Measurements from ENCODE around the gene LUC7L.
A peak's percentile ranks its signal among the peaks of the same experiment; 100 is the strongest.
"Not testable (repeated sequence)": the region's sequence is repeated elsewhere in the genome, so short reads cannot be mapped to it uniquely, and the experiment has no call there.

Gene LUC7L

DNA sequence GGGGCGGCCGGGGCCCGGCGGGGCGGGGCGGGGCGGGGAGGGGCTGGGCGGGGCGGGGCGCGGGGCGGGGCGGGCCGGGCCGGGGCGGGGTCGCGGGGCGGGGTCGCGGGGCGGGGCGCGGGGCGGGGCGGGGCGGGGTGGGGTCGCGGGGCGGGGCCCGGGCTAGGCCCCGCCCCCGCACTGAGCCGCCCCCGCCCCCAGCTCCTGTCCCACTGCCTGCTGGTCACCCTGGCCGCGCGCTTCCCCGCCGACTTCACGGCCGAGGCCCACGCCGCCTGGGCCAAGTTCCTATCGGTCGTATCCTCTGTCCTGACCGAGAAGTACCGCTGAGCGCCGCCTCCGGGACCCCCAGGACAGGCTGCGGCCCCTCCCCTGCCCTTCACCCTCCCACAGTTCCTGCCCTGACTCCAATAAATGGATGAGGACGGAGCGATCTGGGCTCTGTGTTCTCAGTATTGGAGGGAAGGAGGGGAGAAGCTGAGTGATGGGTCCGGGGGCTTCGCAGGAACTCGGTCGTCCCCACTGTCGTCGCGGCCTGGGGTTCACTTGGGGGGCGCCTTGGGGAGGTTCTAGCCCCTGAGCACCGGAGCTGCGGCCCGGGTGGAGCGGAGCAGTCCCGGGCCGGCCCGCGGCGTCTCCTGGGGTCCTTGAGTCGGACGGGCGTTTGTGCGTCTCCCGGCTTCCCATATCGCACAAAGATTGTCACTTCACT lies 64.3 kb downstream of the LUC7L start:
- no peak for DNase-seq

DNA sequence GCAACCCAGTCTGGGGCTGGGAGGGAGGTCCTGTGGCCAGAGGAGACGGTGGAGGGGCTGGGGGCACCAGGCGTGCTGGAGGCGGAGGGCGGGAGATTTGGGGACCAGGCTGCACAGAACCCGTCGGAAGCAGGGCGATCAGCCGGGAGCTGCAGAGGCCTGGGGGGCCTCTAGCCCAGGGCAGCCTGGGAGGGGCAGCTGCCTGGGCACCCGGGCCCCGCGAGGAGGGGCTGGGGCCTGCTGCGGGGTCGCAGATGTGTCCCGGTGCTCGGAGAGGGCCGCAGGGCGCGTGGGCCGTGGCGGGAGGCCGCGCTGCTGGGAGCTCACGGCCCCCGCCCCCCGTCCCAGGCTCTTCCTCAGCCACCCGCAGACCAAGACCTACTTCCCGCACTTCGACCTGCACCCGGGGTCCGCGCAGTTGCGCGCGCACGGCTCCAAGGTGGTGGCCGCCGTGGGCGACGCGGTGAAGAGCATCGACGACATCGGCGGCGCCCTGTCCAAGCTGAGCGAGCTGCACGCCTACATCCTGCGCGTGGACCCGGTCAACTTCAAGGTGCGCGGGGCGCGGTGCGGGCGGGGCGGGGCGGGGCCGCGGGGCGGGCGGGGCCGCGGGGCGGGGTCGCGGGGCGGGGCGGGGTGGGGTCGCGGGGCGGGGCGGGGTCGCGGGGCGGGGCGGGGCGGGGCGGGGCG lies 65.0 kb downstream of the LUC7L start:
- DNase-seq = not testable (repeated sequence)

DNA sequence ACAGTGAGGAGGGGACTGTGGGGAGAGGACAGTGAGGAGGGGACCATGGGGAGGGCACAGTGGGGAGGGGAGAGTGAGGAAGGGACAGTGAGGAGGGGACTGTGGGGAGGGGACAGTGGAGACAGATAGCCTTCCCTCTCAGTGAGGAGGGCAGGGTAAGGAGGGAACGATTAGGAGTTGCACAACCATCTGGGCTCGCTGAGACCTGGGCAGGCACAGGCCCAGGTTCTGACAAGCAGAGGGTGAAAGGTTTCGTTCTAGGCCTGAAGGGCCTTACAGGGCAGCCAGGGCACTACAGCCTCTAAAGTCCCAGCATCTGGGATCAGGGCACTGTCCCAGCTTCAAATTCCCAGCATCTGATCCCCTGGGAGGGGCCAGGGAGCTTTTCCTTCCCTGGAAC lies 65.6 kb downstream of the LUC7L start:
- not testable (repeated sequence) for DNase-seq

DNA sequence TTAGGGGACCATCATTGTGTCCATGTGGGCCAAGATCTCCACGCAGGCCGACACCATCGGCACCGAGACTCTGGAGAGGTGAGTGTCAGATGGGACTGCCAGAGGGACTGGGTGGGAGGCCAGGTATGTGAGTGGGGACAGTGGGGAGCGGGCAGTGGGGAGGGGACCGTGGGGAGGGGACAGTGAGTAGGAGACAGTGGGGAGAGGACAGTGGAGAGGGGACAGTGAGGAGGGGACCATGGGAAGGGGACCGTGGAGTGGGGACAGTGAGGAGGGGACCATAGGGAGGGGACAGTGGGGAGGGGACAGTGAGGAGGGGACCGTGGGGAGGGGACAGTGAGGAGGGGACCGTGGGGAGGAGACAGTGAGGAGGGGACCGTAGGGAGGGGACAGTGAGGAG lies 66.1 kb downstream of the LUC7L start:
- not testable (repeated sequence) for DNase-seq

DNA sequence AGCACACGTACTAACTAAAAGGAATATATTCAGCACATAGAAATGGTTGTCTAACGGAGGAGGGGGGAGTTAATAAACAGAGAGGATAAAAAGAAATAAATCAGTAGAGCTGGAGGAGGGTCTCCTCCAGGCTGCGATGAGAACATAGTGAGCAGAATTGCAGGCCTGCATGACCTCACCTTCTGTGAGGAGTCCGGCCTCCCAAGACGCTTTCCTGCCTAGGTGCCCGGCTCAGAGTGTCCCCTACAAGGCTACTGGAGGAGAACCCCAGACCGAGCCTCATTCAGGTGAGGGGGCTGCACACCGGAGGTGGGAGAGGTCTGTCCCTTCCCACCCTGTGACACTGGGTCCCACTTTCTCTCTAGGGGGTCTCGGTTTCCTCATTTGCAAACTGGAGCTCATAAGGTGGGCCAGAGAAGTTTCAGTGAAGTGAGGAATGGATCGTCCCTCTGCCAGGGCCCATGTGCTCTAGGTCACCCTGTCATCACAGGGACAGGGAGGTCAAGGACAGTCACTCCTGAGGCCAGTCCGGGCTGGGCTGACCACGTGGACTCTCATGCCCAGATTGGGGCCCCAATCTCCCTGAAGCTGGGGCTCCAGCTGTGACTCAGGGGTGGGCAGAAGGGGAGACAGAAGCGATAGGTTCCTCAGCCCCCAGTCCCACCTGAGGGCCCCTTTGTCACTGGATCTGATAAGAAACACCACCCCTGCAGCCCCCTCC lies 66.8 kb downstream of the LUC7L start:
- no peak for DNase-seq

DNA sequence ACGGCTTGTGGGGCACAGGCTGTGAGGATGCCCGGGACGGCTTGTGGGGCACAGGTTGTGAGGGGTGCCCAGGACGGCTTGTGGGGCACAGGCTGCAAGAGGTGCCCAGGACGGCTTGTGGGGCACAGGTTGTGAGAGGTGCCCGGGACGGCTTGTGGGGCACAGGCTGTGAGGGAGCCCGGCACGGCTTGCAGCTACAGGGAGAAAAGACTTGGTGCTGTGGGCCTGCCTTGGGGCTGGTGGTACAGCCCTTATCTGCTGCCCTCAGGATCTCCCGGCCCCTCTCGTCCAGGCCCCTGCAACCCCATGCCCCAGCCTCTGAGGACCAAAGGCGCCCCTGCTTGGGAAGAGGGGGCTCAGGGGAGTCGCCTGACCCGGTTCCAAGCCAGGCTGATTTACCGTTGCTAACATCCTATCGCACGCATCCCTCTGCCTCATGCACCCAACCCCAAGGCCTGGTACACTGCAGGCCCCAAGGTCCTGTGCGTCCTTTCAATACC lies 68.5 kb downstream of the LUC7L start:
- DNase-seq = no peak

DNA sequence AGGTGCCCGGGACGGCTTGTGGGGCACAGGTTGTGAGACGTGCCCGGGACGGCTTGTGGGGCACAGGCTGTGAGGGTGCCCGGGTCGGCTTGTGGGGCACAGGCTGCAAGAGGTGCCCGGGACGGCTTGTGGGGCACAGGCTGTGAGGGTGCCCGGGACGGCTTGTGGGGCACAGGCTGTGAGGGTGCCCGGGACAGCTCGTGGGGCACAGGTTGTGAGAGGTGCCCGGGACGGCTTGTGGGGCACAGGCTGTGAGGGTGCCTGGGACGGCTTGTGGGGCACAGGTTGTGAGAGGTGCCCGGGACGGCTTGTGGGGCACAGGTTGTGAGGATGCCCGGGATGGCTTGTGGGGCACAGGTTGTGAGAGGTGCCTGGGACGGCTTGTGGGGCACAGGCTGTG lies 69.0 kb downstream of the LUC7L start:
- not testable (repeated sequence) for DNase-seq

DNA sequence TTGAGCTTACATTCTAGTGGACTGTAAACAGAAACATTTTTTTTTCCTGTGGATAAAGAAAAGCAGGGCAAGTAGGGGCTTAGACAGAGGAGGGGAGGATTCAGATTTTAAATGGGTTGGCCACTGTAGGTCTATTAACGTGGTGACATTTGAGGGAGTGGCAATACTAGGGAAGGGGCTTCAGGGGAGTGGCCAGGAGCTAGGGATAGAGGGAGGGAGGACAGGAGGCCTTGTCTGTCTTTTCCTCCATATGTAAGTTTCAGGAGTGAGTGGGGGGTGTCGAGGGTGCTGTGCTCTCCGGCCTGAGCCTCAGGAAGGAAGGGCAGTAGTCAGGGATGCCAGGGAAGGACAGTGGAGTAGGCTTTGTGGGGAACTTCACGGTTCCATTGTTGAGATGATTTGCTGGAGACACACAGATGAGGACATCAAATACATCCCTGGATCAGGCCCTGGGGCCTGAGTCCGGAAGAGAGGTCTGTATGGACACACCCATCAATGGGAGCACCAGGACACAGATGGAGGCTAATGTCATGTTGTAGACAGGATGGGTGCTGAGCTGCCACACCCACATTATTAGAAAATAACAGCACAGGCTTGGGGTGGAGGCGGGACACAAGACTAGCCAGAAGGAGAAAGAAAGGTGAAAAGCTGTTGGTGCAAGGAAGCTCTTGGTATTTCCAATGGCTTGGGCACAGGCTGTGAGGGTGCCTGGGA lies 70.0 kb downstream of the LUC7L start:
- DNase-seq = no peak

DNA sequence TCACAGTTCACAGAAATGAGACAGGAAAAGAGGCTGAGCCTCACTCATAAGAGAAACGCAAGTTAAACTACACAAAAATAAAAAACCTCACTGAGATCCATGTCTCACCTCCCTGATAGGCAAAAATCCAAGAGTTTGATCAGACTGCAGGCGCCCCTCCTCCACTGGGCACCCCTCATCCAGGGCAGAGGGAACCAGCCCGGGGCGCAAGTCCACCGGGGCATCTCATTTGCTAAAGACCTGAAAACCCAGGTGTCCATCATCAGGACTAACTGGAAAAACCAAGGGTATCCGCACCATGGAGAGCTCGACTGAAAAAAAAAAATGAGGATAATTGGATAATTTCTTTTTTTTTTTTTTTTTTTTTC lies 74.2 kb downstream of the LUC7L start:
- no peak for DNase-seq

DNA sequence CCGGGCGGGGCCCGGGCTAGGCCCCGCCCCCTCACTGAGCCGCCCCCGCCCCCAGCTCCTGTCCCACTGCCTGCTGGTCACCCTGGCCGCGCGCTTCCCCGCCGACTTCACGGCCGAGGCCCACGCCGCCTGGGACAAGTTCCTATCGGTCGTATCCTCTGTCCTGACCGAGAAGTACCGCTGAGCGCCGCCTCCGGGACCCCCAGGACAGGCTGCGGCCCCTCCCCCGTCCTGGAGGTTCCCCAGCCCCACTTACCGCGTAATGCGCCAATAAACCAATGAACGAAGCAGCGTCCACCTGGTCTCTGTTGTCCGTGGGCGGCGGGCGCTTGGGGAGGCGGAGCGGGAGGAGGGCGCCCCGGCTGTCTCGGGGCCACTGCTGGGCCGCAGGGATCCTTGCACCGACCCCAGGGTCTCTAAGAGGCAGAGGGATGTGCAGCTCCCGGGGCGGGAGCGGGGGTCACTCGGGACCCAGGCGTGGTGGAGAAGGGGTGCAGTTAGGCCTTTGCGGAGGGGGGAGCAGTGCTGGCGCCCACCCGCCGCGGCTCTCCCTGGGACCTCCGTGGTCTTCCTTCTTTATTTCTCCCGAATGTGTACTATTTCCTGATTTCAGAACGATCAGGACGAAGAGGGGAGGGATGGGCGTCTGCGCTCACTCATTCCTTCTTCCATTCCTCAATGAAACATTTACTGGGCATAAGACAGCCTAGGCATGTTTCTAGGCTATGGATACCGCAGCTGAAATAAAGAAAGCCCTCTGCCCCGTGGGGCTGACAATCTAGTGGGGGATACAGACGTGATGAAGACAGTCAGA lies 74.8 kb downstream of the LUC7L start:
- DNase-seq = no peak

DNA sequence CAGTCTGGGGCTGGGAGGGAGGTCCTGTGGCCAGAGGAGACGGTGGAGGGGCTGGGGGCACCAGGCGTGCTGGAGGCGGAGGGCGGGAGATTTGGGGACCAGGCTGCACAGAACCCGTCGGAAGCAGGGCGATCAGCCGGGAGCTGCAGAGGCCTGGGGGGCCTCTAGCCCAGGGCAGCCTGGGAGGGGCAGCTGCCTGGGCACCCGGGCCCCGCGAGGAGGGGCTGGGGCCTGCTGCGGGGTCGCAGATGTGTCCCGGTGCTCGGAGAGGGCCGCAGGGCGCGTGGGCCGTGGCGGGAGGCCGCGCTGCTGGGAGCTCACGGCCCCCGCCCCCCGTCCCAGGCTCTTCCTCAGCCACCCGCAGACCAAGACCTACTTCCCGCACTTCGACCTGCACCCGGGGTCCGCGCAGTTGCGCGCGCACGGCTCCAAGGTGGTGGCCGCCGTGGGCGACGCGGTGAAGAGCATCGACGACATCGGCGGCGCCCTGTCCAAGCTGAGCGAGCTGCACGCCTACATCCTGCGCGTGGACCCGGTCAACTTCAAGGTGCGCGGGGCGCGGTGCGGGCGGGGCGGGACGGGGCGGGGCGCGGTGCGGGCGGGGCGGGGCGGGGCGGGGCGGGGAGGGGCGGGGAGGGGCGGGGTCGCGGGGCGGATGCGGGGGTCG lies 75.6 kb downstream of the LUC7L start:
- DNase-seq = not testable (repeated sequence)

DNA sequence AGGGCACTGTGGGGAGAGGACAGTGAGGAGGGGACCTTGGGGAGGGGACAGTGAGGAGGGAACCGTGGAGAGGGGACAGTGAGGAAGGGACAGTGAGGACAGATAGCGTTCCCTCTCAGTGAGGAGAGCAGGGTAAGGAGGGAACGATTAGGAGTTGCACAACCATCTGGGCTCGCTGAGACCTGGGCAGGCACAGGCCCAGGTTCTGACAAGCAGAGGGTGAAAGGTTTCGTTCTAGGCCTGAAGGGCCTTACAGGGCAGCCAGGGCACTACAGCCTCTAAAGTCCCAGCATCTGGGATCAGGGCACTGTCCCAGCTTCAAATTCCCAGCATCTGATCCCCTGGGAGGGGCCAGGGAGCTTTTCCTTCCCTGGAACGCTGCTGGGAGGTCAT lies 76.1 kb downstream of the LUC7L start:
- not testable (repeated sequence) for DNase-seq

DNA sequence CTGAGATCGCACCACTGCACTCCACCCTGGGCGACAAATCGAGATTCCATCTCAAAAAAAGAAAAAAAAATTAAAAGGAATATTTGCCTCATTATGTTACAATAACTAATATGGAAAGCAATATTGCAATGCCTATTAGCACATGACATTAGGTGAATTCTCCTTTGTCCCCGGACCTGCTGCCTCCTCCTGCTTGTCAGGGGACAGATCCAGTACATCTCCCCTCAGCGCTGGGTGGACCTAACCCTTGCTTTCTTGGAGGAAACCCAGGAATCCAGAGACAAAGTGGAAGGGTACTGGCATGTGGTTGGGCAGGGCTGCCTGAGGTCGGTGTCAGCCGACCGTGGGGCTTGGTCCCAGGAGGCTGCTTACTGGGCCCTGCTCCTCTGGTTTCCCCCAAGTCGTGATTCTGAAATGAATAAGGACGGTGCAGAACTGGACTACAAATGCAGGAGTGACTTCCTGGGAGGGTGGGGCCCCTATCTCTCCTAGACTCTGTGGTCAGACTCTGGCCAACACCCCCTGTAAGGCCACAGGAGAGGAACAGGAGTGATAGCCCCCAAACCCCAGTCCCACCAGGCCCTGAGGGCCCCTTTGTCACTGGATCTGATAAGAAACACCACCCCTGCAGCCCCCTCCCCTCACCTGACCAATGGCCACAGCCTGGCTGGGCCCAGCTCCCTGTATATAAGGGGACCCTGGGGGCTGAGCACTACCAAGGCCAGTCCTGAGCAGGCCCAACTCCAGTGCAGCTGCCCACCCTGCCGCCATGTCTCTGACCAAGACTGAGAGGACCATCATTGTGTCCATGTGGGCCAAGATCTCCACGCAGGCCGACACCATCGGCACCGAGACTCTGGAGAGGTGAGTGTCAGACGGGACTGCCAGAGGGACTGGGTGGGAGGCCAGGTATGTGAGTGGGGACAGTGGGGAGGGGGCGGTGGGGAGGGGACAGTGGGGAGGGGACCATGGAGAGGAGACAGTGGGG lies 76.8 kb downstream of the LUC7L start, which contains the start of gene HBZ:
Gene HBZ, plus strand, starts transcription at position 504 of the 988 bp plus-strand sequence. Its CDS starts 266 bp downstream, at position 770.
- no peak for DNase-seq

DNA sequence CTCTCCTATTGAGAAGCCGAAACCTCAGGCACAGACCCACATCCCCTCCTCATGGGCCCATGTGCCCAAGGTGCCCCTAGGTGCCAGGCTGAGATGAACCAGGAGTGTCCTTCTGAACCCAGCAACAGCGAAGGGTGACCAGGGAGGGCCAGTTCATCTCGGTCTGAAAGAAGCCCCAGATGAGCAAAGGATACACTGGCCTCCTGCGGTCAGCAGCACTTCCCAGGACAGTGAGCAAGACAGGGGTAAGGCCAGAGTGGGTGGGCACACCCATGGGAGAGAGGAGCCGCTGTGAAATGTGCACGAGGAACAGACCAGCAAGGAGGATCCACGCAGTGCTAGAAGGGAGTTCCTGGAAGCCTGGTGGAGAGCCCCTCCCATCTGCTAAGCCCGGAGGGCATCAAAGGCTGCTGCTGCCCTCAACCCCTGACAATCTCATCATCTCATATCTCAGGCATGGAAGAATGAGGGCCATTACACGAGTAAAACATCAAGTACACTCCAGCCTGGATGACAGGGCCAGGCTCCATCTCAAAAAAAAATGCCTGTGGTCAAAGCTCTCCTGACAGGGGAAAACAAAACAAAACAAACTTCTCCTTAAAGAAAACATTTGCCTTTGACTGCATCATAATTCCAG lies 80.1 kb downstream of the LUC7L start:
- peak; percentile 77 for DNase-seq

DNA sequence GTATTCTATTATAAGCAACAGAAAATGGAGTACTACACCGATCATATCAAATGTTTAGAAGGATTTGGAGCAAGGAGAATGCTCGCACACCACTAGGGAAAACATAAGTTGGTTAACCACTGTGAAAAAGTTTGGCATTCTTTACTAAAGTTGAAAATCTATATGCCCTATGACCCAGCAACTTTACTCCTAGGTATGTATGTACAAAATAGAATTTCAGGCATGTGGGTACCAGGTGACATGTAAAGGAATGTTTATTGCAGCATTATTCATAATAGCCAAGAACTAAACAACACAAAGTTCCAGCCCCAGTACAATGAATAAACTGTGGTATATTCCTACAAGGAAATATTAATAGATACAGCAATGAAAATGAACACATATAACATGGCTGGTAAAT lies 82.6 kb downstream of the LUC7L start:
- no peak for DNase-seq

DNA sequence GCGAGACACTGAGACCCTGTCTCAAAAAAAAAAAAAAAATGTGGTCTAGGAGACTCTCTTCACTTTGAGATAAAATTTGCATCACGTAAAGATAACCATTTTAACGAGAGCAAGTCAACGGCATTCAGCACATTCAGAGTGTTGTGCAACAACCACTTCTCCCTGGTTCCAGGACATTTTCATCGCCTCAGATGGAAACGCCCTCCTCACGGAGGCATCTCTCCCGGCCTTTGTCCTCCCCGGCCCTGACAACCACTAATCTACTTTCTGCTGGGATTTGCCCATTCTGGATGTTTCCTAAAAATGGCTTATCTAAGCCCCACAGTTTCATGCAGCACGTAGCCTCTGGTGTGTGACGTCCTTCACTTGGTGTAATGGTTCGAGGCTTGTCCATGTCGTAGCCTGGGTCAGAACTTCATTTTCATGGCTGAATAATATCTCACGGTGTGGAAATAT lies 84.4 kb downstream of the LUC7L start:
- no peak for DNase-seq

DNA sequence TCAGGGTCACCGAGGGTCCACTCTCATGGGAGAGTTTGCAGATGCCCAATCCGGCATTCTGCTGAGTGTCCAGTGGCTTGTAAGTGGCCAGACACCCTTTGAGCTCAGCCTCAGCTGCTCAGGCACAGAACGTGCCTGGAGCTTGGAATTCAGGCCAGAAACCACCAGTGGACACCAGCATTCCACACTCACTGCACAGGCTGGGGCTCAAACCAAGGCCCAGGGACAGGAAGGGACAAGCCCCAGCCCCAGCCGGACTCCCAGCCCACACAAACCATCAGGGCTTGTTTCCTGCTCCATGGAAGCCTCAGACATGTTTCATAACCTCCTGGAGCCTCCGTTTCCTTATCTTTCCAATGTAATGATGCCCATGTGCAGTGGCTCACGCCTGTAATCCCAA lies 85.8 kb downstream of the LUC7L start:
- DNase-seq = no peak

DNA sequence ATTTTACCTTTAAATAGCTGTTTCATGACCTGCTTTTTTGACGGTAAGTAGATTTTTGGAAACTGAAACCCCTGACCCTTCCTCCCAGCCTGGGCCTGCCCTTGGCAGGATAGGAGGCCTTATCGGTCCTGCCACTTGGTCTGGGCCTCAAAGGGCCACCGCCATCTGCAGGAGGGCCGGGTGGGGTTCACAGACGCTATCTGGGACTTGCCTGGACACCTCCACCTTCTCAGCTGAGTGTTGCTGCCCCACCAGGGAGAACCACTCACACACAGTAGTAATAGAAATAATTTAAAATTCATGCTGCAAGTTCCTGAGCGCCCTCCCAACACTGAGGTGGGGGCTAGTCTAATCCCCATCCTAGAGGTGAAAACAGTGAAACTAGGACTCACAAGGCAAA lies 86.2 kb downstream of the LUC7L start:
- DNase-seq = no peak

DNA sequence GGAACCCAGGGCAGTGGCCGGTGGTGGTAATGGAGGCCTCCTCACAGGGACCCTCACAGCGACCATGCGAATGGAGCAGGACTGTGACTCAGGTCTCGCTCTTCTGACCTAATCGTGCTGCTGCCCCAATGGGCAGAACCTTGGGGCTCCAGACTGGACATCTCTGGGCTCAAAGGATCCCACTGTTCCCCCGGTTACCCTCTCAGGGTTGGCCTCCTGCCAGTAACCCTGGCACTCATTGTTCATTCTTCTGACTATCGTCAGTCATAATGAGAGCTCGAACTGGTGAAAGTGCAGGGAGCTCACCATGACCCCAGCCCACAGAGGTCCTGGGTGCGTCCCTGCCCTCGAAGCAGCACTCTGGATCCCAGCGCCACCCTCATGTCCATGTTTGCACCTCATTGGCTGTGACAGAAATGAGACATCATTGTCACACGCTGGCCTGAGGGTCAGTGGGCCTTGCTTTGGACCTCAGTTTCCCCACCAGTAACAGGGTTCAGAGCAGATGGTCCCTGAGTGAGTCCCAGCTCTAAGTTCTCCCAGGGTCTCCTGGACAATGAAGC lies 86.8 kb downstream of the LUC7L start:
- no peak for DNase-seq

Data from fibroblast of skin of back (primary cell).